NCI-H748 (cell line): ENCODE results near the gene CD300LD.
"Not testable (repeated sequence)": the region's sequence is repeated elsewhere in the genome, so short reads cannot be mapped to it uniquely, and the experiment has no call there.

Experiments
- DNase-seq: peaks from one replicate; lab custom pipeline; 2025; ENCODE audit not compliant: unreplicated experiment; lab: John Stamatoyannopoulos, UW

Gene CD300LD

DNA sequence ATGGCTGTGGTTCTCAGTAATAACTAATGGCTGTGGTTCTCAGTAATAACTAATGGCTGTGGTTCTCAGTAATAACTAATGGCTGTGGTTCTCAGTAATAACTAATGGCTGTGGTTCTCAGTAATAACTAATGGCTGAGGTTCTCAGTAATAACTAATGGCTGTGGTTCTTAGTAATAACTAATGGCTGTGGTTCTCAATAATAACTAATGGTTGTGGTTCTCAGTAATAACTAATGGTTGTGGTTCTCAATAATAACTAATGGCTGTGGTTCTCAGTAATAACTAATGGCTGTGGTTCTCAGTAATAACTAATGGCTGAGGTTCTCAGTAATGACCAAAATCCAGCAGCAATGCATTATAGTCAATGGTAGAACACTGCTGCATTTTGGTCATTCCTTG lies 18.4 kb downstream of the CD300LD start:
- not testable (repeated sequence) for DNase-seq

DNA sequence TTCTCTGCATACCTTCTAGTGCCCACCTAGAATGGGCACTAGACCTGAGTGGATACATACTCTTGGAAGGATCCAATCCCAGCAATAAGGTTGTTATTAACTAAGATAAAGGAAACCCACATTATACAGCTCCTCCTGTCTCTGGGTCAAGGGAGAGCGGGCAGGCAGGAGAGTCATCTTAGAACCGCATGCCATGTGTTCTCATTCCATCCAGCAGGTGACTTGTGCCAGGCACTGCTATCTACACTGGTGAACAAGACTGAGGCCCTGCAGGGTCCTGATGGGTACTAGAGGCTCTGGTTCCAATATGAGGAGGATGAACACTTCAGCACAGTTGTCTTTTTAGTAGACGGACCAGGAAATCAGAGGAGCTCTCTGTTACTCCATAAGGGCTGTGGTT lies 18.9 kb downstream of the CD300LD start:
- DNase-seq = no peak

DNA sequence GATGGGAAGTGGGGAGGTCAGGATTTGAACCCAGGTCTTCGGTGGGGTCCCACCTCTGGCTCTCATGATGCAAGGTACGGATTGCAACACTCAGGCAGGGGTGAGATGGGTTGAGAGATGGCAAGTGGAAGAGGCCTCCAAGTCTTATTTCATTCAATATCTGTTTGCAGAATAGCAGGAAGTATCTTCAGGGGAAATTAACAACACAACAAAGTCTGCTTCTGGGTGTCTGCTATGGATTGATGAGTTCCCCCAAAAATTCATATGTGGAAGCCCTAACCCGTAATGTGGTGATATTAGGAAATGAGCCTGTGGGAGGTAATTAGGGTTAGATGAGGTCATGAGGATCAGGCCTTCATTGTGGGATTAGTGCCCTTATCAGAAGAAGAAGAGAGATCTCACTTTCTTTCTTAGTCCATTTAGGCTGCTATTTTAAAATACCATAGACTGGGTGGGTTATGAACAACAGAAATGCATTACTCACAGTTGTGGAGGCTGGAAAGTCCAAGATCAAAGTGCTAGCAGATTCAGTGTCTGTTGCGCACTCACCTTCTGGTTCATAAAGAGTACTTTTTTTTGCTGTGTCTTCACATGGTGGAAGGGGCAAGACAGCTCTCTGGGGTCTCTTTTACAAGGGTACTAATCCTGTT lies 20.3 kb downstream of the CD300LD start:
- DNase-seq = no peak

DNA sequence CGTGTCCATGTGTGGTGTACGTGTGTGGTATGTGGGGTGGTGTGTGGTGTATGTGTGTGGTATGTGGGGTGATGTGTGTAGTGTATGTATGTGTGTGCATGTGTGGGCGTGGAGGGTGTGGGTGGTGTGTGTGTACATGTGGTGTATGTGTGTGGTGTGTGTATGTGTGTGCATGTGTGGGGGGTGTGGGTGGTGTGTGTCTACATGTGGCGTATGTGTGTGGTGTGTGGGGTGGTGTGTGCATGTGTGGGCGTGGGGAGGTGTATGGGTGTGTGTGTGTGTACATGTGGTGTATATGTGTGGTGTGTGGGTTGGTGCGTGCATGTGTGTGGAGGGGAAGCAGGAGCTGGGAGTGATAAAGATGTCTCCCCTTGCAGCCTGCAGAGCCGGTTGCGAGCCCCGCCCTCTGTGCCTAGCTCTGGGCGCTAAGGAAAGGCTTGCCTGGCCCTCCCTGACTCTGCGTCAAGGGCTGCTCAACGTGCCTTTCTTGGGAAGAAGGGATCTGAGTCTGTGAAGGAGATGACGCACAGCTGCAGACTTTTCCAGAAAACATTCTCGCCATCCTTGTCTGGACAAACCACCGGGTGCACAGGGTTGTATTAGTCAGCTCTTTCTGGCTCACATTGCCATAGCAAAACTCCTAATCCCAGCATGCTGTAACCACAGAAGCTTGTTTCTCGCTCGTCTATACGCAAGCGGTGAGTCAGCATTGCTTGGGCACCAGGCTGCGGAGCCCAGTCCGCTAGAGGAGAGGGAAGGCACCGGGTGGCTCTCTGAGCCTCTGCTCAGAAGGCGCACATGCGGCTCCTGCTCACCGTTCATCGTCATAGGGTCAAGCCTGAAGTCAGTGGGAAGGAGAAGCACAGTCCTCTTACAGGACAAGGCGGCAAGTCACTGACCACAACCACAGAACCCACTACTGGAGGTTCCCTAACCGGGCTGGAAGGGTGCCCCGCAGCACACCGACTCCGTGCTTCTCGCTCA lies 22.8 kb downstream of the CD300LD start:
- no peak for DNase-seq

DNA sequence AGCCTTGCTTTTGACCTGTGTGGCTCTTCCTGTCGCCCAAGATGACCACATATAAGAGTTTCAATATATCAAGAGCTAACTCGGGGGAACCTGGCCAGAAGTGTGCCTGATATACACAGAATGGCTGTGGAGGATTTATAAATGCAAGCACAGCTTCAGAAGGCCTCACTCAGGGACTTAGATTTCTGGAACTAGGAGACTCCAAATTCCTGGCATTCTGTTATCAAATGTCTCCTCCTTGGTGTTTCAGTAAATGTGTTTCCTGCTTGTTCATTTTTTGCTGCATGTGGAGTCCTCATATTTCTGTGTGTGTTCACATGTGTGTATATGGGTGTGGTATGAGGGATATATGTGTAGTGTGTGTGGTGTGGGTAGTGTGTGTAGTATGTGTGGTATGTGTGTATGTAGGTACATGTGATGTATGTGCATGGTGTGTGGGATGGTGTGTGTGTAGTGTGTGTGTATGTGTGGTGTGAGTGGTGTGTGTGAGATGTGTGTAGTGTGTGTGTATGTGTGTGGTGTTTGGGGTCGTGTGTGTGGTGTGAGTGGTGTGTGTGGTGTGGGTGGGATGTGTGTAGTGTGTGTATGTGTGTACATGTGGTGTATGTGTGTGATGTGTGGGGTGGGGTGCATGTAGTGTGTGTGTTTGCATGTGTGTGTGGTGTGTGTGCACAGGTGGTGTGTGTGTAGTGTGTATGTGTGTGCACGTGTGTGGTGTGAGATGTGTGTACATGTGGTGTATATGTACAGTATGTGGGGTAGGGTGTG lies 23.8 kb downstream of the CD300LD start:
- DNase-seq = no peak

DNA sequence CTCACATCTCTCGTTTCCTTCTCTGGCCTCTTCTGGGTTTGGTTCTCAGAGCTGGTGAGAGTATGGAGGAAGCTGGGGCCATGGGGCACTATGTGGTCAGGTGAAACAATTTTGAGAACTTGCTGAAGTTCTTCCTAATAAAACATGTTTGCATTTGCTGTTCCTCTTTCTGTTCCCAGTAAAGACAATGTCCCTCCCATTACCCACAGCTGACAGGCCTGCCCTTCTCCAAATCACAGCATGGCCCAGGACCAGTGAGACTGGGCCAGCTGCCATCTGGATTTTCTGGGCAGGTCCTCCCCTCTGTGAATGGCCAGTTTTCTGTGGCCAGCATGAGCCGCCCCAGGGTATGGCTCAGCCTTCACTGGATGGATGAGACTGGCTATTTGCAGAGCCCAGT lies 24.7 kb downstream of the CD300LD start, which contains the start of gene CD300H:
CD300H (minus strand) TSS at position 113 of the 400 bp plus-strand sequence.
- no peak for DNase-seq

DNA sequence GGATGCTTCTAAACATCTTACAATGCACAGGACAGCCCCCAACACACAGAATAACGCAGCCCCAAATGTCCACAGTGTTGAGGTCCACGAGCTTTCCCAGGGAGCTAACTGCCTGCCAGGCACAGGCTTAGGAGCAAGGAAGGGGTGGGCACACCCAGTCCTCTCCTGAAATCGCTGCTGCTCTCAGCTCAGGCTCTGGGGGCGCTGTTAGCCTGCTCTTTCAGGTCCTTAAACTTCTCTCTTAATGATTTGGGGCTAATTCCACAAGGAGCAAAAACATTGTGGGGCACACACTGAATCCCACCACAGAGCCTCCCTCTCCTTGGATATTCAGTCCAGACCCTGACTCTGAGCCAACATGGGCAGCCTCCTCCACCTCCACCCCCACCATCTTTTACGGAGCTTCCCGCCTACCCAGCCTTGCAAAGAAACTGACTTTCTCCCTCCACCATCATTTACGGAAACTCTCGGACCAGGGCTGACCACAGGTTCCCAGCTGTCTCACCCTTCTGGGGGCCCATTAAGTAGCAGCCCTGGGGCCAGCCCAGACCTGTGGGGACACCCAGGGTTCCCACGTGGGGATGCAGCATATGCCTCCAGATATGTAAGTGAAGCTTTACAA lies 25.8 kb downstream of the CD300LD start:
- peak; percentile 36 for DNase-seq

DNA sequence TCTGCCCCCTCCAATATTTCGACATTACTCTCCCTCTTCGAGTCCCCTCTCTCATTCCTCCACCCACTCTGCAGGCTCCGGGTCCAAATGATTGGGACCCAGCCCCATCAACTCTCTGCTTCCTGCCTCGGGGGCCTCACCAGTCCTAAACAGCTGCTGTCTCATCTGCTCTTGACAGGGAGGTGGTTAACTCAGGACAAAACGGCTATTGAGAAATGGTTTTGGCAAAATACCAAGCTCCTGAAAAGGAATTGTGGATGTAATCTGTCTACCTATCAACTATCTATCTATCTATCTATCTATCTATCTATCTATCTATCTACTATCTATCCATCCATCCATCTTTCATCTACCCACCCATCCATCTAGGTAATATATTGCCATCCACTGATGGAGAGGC lies 27.0 kb downstream of the CD300LD start:
- no peak for DNase-seq

DNA sequence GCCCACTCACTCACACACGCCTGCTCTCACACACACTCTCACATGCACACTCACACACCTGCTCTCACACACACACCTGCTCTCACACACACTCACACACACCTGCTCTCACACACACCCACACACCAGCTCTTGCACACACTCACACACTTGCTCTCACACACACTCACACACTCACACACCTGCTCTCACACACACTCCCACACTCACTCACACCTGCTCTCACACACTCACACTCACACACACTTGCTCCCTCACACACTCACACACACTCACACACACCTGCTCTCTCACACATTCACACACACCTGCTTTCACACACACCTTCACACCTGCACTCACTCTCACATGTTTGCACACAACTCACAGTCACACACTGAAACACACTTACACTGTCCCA lies 28.7 kb downstream of the CD300LD start:
- DNase-seq = no peak

DNA sequence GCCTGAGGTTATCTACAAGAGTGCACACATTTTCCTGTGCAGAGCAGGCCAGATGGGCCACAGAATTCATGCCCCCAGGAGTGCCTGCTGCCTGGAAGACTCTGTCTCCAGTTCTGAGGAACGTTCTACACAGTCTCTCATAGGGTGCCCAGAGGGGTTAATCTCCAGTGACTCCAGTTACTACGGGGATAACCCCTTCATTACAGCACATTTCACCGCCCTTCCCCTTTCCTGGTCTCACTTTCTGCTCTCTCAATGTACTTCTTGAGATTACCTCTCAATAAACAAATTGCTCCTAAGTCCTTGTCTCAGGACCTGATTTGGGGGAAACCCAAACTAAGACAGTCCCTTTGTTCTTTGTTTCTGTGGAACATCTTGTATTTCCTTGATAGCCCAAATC lies 30.5 kb downstream of the CD300LD start:
- no peak for DNase-seq

DNA sequence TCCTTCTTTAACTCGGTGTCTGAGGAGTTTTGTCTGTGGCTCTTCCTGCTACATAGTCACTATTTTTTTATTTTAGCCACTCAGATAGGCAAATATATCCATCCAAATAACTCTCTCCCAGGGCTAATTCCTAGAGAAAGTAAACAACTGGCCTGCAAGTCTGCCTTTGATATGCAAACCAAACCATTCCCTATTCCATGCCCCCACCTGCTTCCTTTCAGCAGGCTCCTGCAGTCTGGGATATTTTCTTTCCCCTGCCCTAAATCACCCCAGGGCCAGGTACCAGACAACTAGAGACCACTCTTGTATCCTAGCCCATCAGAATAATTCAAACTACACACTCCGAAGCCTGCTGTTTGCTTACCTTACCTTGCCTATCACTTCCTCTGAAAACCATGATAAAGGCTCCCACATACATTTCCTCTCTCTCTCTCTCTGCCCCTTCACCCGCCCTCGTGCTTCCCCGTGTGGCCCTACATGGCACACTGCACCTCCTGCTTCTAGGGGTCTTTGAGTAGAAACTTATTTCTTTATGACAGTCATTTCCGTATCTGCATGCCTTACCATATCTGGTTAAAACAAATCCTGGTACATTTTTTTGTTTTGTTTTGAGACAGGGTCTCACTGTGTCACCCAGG lies 33.1 kb downstream of the CD300LD start:
- no peak for DNase-seq

DNA sequence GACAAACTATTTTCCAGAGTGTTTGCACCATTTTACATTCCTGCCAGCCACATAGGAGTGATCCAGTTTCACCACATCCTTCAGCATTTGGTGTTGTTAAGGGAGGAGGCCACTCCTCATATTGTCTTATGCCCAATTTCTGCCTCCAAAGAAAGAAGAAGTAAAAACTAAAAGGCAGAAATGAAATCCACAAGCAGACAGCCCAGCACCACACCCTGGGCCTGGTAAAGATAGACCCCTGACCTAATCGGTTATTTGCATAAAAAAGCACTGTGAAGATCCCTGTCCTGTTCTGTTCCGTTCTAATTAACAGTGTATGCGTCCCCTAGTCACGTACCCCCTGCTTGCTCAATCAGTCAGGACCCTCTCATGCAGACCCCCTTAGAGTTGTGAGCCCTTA lies 33.7 kb downstream of the CD300LD start:
- not testable (repeated sequence) for DNase-seq

DNA sequence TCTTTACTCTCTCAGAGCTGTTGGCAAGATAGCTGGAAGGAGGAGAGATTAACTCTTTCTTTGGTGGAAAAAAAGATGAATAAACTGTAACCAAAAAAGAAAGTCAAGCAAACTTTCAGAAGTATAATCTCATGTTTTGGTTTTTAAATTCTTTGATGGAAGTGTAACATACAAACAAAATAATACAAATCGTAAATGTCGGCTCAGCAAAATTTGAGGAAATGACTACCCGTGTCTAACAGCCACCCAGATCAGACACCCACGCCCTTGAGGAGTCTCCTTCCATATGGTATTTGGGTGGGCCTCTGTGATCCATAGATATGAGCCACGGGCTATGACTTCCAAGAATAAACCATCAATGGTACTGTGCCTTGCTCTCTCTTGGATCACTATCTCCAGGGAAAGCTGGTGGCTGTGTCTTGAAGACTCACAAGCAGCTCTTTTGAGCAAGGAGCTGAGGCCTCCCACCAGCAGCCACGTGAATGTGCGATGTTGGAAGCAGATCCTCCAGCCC lies 36.6 kb downstream of the CD300LD start:
- no peak for DNase-seq

DNA sequence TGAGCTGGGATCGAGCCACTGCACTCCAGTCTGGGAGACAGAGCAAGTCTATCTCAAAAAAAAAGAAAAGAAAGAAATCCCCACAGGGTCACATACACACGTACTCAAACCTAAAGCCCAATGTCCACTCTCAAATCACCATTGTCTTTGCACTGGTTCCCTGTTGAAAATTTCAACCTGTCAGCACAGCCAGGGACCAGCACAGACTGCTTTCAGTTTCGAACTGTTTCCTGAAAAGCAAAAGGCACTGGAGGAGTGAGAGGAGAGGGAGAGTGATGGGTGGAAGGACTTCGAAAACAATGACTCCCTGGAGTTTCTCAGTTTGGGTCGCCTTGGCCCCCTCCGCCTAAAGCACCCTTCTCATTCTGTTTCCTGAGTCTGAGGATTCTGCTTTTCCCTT lies 37.2 kb downstream of the CD300LD start:
- no peak for DNase-seq

DNA sequence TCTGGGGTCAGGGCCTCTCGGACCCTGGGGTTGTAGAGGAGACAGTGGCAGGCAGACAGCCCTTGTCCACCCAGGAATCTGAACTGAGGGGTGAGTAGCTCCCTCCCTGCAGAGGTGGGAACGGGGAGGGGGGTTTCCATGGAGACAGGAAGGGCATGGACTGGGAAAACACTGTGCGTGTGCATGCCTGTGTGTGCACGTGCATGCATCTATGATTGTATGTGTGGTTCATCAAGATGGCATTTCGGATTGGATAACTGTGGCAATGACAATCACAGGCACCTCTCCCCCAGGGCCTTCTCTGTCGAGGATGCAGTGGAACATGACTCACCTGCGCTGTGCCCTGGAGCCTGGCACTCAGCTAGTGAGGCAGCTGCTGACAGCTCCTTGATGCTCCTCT lies 40.0 kb downstream of the CD300LD start:
- peak; percentile 4 for DNase-seq

DNA sequence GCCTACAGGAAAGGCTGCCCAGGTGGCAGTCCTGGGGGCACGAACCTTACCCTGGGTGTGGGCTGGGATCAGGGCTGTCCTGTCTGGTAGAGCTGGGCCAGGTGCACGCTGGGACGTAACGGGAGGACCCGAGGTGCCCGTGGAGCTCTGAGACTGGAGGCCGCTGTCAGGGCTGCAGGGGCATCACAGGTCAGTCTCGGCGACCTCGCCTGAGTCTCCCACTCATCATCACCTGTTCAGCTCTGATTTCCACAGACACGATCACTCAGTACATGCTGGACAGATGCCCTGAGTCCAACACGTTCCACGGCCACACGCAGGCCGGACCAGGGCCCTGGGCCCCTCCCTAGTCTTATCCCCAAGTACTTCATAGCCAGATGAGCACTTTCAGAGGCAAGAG lies 41.5 kb downstream of the CD300LD start:
- DNase-seq = no peak

DNA sequence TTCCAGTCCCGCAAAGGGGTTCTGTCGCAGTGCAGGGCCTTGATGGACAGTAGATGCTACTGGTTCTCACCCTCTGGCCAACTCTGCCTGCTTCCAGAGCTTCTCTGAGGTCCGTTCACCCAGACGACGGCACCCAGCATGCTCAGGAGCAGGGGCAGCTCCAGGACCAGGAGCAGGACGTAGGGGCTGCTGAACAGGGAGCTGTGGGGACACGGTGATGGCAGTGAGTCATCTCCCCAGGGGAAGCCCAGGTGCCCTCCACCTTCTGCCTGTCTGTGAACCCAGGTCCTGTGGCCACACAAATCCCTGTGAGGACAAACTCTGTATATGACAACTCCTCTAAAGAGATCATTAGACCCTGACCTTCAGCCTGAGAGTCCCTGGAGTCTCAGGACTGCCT lies 42.7 kb downstream of the CD300LD start:
- DNase-seq = no peak

DNA sequence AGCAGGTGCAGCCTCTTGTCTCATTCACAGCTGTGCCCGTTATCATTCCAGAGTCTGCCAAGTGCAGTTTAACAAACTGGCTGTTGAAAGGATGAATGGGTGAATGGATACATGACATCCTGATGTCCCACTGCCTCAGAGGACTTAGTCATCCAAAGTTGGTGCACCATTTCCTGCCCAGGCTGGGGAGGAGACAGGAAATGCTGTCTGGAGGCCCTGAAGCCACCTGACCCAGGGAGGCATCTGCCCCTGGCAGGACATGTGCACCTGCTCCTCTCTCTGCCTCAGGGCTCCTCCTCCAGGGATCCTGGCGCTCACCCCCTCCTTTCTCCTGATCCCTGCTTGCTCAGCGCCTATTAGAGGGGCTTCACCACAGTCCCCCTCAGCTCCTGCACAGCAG lies 44.3 kb downstream of the CD300LD start:
- no peak for DNase-seq

DNA sequence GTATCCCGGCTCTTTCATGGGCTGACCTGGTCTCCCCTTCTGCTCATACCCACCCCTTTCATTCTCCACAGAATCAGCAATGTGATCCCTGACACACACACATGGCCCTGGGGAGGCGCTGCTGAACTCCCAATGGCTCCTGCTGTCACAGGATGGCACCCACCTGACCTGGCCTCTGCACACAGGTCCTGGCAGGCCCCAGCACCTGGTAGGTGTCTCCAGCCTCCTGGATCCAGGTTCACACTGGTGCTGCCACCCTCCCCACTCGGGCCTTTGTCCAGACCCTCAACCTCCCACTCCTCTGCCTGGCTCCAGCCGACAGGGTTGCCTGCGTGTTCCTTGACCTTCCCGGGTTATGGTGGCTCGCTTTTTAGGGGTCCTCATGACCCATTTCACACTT lies 44.8 kb downstream of the CD300LD start:
- DNase-seq = no peak

DNA sequence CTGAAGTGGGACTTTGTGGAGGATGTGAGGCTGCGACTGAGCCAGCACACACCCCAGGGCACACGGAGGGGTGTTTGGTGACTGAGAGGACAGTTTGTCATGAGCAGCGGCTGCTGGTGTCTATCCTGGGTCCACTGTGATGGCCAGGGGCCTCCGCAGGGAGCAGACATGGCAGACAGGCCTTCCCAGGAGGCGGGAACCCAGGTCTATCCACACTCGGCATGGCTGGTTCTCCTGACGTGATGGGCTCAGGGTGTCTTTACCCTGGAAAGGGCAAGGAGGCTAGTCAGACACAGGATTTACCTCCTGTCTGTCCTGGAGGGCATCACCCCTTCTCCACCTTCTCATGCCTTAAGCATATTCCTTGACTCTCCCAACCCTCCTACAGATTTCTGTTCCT lies 45.5 kb downstream of the CD300LD start:
- DNase-seq = no peak
